HG03558 (cell line): ENCODE measurements around the gene MSI1.
"Not testable (repeated sequence)": the region's sequence is repeated elsewhere in the genome, so short reads cannot be mapped to it uniquely, and the experiment has no call there.

Experiments used
- ATAC-seq: cut with Tn5 transposase; IDR thresholded peaks from one replicate; pipeline ENCODE4 v1.9.1; 2021; ENCODE audit warnings: moderate number of reproducible peaks; ENCODE audit not compliant: unreplicated experiment; ENCODE audit errors: extremely low read depth

Gene MSI1

DNA sequence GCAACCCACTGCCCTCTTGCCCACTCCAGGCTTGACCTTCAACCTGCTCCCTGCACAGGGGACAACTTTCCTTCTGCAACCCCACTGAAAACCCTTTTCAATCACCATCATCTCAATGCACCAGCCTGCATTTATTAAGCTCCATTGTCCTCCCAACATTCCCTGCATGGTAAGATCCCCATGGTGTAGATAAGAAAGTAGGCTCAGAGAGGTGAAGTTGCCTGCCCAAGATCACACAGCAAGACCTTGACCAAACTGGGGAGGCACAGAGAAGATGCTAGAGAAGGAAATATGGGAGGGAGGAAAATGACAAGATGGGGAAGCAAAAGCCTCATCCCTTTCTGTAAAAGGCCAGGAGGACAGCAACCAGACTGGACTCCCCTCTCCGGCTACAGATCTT, 9.8 kb downstream of the MSI1 start:
- ATAC-seq = no peak

GRCh38 chr12:120358412-120359100, 10.4 kb downstream of the MSI1 start:
- no peak for ATAC-seq

- no peak for ATAC-seq
Measured at GRCh38 chr12:120357104-120357503, 11.9 kb downstream of the MSI1 start.

DNA sequence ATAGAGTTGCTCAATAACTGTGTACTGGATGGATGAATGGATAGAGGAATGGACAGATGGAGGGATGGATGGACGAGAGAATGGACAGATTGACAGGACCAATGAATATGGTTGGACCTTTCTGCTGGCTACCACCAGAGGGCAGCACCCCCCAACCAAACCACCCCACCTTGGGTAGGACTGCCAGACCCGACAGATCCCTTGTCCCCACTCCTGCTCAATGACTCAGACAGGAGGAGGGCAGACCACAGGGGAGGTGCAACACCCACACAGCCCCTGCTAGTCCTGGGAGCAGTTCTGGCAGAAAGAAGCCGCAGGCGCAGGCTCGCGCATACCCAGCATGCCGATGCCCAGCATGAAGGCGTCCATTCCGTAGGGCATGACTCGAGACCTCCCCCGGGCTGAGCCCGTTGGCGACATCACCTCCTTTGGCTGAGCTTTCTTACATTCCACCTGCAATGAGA, 12.4 kb downstream of the MSI1 start:
- ATAC-seq = no peak

- no peak for ATAC-seq
Measured at GRCh38 chr12:120353556-120354317, 15.2 kb downstream of the MSI1 start.

DNA sequence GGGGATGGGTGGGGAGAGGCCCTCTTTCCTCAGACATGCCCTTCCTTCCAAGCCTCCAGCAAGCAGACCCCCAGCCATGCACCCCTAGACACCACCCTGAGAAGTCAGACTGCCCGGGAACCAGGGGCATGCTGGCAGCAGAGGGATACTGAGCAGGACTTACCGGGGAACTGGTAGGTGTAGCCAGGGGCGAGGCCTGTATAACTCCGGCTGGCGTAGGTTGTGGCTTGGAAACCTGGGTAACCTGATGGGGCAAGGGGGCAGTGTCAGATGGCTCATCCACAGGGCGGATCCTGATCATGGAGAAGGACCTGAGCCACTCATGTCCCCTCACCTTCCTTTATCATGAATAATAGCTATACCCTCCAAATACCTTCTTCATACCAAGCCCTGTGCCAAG, 15.8 kb downstream of the MSI1 start:
- no peak for ATAC-seq

- no peak for ATAC-seq
Measured at GRCh38 chr12:120352117-120352516, 16.8 kb downstream of the MSI1 start.

GRCh38 chr12:120350576-120351350, 18.2 kb downstream of the MSI1 start:
- ATAC-seq = no peak

DNA sequence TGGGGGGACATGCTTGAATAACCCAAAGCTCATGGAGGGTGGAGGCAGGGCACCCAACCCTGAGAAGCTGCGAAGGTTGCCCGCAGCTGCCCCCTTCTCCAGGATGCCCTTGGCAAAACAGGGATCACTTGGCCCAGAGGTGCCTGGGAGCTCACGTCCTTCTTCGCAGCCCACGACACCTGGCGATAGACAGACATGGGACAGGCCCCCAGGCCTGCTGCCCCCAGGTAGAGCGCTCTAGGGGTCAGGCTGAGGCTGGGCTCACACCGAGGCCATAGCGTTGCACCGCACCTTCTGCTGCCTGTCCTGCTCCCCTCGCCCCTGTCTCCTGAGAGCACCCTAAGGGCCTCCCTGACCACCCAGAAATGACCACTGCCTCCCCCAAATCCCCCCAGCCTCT, 21.2 kb downstream of the MSI1 start:
- ATAC-seq = no peak

GRCh38 chr12:120346681-120347080, 22.3 kb downstream of the MSI1 start:
- ATAC-seq = no peak

- ATAC-seq = no peak
Measured at GRCh38 chr12:120346031-120346430, 22.9 kb downstream of the MSI1 start.

- ATAC-seq = no peak
Measured at GRCh38 chr12:120343692-120344091, 25.3 kb downstream of the MSI1 start.

DNA sequence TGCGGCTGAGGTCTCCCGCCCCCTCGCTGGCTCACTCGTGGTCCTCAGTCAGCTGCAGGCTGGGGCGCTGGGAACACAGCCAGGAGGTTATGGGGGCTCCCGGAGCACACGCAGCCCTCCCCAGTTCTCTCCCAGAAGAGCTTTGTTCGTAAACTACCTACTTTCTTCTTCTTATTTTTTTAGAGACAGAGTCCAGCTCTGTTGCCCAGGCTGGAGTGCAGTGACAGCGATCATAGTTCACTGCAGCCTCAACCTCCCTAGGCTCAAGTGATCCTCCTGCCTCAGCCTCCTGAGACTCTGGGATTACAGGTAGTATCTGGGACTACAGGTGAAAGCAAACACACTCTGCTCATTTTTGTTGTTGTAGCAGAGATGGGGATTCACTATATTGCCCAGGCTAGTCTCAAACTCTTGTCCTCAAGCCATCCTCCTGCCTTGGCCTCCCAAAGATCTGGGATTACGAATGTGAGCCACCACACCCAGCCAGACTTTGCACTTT, 25.9 kb downstream of the MSI1 start:
- no peak for ATAC-seq

DNA sequence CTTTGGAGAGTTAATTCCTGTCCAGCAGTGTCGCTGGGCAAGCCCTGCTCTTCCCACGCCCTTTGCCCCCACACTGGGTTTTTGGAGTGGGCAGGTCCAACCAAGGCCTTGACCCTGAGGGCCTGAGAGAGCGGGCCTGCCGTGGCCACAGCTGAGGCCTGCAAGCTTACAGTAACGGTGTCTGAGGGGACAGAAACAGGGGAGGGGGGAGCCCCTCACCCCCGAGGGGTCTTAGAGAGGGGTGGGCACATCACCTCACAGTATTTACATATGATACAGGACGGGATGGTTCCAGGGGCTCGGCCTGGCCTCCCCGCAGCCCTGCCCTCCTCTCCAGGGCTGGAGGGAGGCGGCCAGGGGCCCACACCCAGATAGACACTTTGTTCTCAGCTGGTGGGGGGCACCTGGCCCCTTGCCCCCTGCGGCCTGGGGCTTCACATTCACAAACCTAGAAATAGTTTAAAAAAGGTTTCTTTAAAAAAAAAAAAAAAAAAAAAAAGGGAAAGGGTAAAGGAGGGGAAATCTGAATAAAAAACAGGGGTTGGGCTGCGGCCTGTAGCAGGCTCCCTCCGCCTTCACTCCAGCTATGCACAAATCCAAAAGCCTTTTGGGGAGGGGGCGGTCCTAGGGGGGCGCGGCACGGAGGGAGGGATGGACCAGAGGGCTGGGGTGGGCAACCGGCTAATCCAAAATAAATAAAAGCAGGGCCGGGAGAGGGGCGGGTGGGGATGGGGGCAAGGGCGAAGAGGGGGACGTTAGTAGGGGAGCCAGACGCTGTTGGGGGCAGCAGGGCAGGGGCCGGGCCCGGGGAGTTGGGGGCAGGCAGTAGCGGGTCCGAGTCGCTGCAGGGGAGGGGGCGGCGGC, 26.6 kb downstream of the MSI1 start:
- no peak for ATAC-seq

DNA sequence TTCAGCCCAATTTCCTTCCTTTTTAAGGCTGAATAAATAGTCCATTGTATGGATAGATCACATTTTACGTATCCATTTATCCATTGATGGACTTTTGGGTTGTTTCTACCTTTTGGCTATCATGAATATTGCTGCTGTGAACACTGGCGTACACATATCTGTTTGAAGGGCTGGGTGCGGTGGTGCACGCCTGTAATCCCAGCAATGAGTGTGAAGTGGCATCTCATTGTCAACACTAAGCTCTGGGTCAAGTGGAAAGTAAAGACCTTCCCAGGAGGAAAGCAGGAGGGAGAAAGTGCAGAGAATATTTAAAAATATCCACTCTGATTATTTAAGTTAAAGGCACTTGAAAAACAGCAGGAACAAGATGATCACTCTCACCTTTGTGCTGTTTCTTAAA, 29.7 kb downstream of the MSI1 start:
- no peak for ATAC-seq

- ATAC-seq = no peak
Measured at GRCh38 chr12:120337730-120338129, 31.2 kb downstream of the MSI1 start.

GRCh38 chr12:120336392-120336791, 32.6 kb downstream of the MSI1 start:
- not testable (repeated sequence) for ATAC-seq

- ATAC-seq = not testable (repeated sequence)
Measured at GRCh38 chr12:120335447-120335846, 33.5 kb downstream of the MSI1 start.

DNA sequence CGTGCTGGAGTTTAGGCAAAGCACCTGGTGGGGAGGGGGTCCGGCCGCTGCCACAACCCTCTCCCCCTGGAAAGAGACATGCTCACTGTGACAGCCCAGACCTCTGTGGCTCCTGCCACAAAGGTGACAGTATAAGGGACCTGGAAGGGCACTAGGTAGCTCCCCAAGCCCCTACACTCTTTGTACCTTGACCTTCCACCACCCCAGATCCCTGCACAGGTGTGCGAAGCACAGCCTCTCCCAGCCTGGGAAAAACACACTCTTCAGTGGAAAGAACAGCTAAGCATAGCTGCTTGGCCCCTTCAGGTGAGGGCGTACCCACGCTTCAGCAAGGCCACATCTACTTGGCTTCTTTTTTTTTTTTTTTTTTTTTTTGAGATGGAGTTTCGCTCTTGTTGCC, 36.4 kb downstream of the MSI1 start:
- ATAC-seq = no peak

DNA sequence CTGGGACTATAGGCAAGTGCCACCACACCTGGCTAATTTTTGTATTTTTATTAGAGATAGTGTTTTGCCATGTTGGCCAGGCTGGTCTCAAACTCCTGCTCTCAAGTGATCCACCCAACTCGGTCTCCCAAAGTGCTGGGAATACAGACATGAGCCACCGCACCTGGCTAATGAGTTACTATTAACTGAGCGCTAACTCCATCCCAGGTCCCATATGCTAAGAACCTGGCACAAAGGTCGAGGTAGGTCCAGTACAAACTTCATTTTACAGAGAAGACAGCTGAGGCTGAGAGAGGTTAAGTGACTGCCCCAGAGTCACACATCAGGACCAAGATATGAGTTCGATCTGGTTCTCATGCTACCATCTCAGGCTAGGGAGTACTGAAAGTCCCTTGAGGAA, 36.9 kb downstream of the MSI1 start:
- no peak for ATAC-seq
